Measurements from ENCODE around the gene DHRS3. TPM values are rescaled to one million over a fixed set of nuclear protein-coding genes. Genes with fewer than 3 reads are reported as not detected.

Gene DHRS3
- total RNA-seq, 1 experiment from 2014 or later: 87.0 TPM

DNA sequence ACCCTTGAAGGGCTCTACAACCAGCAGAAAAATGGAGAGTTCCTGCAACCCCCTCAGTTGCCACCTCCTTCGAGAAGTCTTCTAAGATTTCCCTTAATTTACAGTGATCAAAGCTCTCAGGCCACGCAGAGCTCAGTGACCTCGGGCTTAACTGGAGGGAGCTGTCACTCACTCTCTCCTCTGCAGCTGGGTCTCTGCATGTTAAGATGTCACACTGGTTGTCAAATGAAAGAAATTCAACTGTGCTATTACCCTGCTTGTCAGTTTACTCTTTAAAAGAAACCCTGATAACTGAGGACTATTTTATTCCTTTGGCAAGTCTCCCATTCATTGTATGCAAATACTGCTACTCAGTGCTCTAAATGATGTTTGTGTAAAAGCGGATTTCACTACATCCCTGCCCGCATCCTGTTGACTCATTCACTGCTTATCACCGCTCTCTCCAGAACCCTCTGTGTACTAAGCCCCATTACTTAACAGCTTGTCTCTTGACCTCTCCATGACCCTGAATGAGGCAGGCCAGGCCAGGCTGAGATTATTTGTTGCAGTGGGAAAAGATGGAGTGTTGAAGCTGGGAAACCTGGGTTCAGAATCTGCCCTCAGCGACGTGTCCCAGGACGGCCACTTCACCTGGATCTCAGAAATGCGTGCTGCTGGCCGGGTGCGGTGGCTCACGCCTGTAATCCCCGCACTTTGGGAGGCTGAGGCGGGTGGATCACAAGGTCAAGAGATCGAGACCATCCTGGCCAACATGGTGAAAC is 13.7 kb downstream of the DHRS3 start:
- Histone ChIP-seq H3K36me3 (ENCODE audit: control insufficient read depth in 1 of 2, insufficient read depth in 2 of 2, low read length in 2 of 2) (no peaks in the 10 kb centered on the region; a peak in 1 of 4 replicates), H3K4me1 (ENCODE audit: control insufficient read depth in 1 of 2, insufficient read depth in 2 of 2, low read length in 2 of 2) (peaks cover 52 to 81% of the 10 kb centered on the region in 2 experiments), H4K20me1 (ENCODE audit: insufficient read depth) (no peaks in the 10 kb centered on the region), H3K9me3 (ENCODE audit: control insufficient read depth in 1 of 2, insufficient read depth in 1 of 2, low read depth in 1 of 2, low read length in 2 of 2) (no peaks in the 10 kb centered on the region), H3K4me2 (ENCODE audit: low read length) (peak overlapping the region; percentile 67), H2AFZ (ENCODE audit: low read depth, low read length, poor library complexity, severe bottlenecking) (no peak overlapping the region), H3K27ac (ENCODE audit: low read depth, low read length) (peak overlapping the region; percentile 42), H3K79me2 (ENCODE audit: insufficient read depth, low read length) (peaks cover 69% of the 10 kb centered on the region), H3K4me3 (replicated peaks in 1 of 2; ENCODE audit: low read depth in 1 of 2, low read length in 2 of 2) (0 out of 4 replicates have a peak overlapping the region, but pooled peaks of 1 of the 2 experiments have one; percentile 10), H3K9ac (ENCODE audit: low read length) (peak overlapping the region; percentile 13; the same call in 1 of the 2 replicates), H3K9me2 (ENCODE audit: insufficient read depth) (no peaks in the 10 kb centered on the region), H3K27me3 (ENCODE audit: insufficient read depth, low read length) (no peaks in the 10 kb centered on the region)
- TF ChIP-seq POLR2AphosphoS5 (IDR thresholded peaks at IDR 0.05; ENCODE audit: low read depth, low read length) (peak; percentile 66), YY1 (IDR thresholded peaks at IDR 0.05; ENCODE audit: extremely low read depth, insufficient replicate concordance, low read depth, low read length) (peak; percentile 23), TCF7L2 (IDR thresholded peaks at IDR 0.05; ENCODE audit: borderline replicate concordance, extremely low read depth, insufficient read depth, insufficient read length) (peak; percentile 75)
- TF ChIP-seq, protein P1, sequence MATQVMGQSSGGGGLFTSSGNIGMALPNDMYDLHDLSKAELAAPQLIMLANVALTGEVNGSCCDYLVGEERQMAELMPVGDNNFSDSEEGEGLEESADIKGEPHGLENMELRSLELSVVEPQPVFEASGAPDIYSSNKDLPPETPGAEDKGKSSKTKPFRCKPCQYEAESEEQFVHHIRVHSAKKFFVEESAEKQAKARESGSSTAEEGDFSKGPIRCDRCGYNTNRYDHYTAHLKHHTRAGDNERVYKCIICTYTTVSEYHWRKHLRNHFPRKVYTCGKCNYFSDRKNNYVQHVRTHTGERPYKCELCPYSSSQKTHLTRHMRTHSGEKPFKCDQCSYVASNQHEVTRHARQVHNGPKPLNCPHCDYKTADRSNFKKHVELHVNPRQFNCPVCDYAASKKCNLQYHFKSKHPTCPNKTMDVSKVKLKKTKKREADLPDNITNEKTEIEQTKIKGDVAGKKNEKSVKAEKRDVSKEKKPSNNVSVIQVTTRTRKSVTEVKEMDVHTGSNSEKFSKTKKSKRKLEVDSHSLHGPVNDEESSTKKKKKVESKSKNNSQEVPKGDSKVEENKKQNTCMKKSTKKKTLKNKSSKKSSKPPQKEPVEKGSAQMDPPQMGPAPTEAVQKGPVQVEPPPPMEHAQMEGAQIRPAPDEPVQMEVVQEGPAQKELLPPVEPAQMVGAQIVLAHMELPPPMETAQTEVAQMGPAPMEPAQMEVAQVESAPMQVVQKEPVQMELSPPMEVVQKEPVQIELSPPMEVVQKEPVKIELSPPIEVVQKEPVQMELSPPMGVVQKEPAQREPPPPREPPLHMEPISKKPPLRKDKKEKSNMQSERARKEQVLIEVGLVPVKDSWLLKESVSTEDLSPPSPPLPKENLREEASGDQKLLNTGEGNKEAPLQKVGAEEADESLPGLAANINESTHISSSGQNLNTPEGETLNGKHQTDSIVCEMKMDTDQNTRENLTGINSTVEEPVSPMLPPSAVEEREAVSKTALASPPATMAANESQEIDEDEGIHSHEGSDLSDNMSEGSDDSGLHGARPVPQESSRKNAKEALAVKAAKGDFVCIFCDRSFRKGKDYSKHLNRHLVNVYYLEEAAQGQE (IDR thresholded peaks at IDR 0.05; ENCODE audit: low read depth): no peak
- intact Hi-C loops (cut with micrococcal nuclease): no loop called here
- ChIA-PET RAD21 (ENCODE audit: low non-redundant PET in 1 of 2, low total read pairs in 2 of 2, uncharacterized antibody in 2 of 2, unreplicated experiment in 2 of 2) (interaction anchor here in 1 of 2 experiments (0.7 to 1.0 kb wide), 2 partner anchors 12 to 114 kb away, joined by 3 to 6 read pairs; no protein-coding TSS in a partner anchor), POLR2A (interaction anchor here (1.0 to 2.0 kb wide), 2 partner anchors 11 to 14 kb away, joined by 4 to 12 read pairs; partner anchors contain the start of gene DHRS3), CTCF (interaction anchor here (0.7 kb wide), 1 partner anchor 13 kb away, joined by 3 read pairs; no protein-coding TSS in a partner anchor)
- DNase-seq (ENCODE audit: low read depth, low spot score): peak; percentile 76
- peak; percentile 81 for ATAC-seq
- no TSS peak for BruUV-seq (replicated peaks)

Measured in HCT116 (cell line).